ENCODE results near the gene EHD2.
"Not testable (repeated sequence)": the region's sequence is repeated elsewhere in the genome, so short reads cannot be mapped to it uniquely, and the experiment has no call there.

Gene EHD2

DNA sequence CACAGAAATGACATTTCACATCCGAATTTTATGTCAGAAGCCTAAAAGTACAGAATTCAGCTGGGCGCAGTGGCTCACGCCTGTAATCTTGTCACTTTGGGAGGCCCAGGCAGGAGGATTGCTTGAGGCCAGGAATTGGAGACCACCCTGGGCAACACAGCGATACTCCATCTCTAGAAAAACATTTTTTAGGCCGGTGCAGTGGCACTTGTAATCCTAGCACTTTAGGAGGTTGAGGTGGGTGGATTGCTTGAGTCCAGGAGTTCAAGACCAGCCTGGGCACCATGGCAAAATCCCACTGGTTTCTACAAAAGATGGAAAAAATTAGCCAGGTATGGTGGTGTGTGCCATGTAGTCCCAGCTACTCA, 47.4 kb downstream of the EHD2 start:
- intact Hi-C loops (cut with DNase I) = no loop called here
- DNase-seq = no peak

DNA sequence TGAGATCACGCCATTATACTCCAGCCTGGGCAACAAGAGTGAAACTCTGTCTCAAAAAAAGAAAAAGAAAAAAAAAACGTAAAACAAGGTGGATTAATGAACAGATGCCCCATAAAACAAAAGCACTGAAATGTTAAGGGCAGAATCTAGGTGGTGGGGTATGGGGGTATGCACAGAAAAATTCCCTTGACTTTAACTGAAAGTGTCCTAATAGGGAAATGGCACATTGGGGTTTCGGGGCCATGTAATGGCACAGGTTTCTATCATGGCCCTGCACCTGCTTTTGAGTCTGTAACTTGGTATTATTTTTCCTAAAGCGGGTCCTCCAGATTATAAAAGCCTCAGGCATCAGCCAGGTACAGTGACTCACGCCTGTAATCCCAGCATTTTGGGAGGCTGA, 48.3 kb downstream of the EHD2 start:
- intact Hi-C loops (cut with DNase I) = no loop called here
- no peak for DNase-seq

GRCh38 chr19:47762151-47762550, 48.9 kb downstream of the EHD2 start:
- DNase-seq = no peak

DNA sequence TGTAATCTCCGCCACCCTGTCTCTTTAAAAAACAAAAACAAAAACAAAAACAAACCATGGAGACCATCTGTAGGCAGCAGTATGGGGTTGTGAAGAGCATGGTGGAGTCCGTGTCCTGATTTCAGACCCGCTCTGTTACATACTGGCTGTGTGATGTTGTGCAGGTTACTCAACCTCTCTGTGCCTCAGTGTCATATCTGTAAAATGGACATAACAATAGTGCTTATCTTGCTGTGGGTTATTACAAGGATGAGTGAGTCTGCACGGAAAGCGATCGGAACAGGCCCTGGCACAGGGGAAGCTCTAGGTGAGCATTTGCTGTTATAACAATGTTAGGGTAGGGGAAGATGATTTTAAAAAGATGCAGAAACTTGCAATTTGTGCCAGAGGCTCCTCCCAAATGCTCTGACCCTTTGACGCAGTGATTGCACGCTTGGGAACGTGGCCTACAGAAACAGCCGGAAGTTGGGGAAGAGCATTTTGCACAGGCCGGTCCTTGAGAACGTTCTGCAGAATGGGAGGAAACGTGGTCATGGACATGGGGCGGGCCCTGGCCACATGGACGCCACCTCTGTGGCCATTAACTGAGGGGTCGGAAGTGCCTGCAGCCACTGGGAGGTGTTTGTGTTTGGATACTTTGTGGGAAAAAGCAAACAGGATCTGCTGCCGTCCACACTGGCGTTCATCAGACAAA, 49.5 kb downstream of the EHD2 start:
- intact Hi-C loops (cut with DNase I) = no loop called here
- DNase-seq = no peak

More at GRCh38 chr19:47762151-47762550, 48.9 kb downstream of the EHD2 start:
- intact Hi-C loops (cut with DNase I) = no loop called here

DNA sequence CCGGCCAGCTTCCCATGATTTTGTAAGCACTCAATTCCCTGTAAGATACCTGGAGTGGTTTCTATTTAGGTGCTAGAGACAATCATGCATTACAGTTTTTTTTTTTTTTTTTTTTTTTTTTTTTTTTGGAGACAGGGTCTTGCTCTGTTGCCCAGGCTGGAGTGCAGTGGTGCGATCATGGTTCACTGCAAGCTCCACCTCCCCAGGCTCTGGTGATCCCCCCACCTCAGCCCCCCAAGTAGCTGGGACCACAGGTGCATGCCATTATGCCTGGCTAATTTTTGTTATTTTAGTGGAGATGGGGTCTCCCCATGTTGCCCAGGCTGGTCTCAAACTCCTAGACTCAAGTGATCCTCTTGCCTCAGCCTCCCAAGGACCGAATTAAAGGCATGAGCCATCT, 51.5 kb downstream of the EHD2 start:
- intact Hi-C loops (cut with DNase I); DNase-seq: not testable (repeated sequence)

GRCh38 chr19:47765523-47766358, 52.5 kb downstream of the EHD2 start:
- intact Hi-C loops (cut with DNase I) = no loop called here
- DNase-seq = peak in 41 of 42 donors; percentile 58 to 92 (median 78)

- intact Hi-C loops (cut with DNase I) = no loop called here
These were observed 53.1 kb downstream of the EHD2 start for GRCh38 chr19:47766359-47766620.

DNA sequence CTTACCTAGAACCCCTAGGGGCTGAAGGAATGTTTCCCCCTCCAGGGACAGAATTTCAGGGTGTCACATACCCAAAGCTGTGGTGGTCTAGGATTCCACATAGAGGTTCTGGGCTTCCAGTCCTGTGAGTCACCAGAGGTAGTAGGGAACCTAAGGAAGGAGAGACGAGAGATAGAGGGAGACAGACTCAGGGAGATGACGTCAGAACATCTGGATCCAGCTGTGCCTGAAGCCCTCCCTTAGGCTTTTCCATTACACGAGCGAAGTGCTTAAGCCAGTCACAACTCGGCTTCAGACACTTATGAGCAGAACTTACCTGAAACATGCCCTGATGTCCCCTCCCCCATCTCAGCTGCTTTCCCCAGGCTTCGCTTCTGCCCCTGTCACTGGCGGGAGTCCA, 53.4 kb downstream of the EHD2 start:
- intact Hi-C loops (cut with DNase I) = no loop called here

More at GRCh38 chr19:47766359-47766620, 53.1 kb downstream of the EHD2 start:
- no peak for DNase-seq

DNA sequence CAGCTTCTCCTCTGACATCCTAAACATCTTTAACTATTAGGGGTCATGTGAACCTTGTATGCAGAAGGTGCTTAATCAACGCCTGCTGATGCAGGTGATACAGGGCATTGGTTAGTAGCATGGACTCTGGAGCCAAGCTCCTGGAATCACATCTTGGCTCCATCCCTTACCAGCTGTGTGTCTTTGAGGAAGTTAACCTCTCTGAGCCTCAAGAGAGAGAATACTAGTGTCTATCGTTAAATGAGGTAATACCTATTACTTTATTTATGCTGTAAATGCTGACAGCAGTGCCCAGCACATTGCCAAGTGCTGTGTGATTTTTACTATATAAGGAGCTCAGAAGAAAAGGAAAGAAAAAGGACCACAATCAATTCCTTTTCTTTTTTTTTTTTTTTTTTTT, 54.1 kb downstream of the EHD2 start:
- intact Hi-C loops (cut with DNase I) = no loop called here

More for the DNA sequence above, 53.4 kb downstream of the EHD2 start:
- no peak for DNase-seq

DNA sequence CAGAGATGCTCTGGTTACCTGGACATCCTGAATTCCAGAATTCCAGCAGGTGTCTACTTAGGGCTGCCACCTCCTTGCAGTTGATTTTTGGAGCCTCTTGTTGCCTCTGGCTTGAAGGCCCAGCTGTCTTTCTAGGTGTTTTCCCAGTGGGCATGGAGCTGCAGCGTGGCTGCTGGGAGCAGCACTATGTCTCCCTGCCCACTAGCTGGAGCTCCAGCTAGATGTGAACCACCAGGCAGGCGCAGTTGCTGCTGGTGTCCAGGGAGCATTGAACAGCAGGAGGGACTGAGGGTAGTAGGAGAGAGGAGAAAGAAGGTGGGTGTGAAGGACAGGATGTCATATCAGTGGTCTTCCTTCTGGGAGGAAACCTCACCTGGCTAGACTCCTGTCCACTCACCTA, 55.4 kb downstream of the EHD2 start:
- DNase-seq = no peak
- intact Hi-C loops (cut with DNase I) = no loop called here

More for the DNA sequence above, 54.1 kb downstream of the EHD2 start:
- DNase-seq = no peak

- DNase-seq = no peak
These were observed 56.3 kb downstream of the EHD2 start for GRCh38 chr19:47769534-47769933.

DNA sequence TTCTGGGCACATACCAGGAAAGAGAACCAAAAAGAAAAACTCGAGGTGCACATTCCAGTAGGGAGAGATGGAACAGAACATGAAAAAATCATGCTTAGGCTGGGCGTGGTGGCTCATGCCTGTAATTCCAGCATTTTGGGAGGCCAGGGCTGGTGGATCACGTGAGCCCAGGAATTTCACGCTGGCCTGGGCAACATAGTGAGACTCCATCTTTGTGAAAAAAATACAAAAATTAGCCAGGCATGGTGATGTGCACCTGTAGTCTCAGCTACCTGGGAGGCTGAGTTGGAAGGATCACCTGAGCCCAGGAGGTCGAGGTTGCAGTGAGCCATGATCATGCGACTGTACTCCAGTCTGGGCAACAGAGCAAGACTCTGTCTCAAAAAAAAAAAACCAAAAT, 58.1 kb downstream of the EHD2 start:
- DNase-seq; intact Hi-C loops (cut with DNase I): not testable (repeated sequence)

More at GRCh38 chr19:47769534-47769933, 56.3 kb downstream of the EHD2 start:
- intact Hi-C loops (cut with DNase I) = no loop called here

DNA sequence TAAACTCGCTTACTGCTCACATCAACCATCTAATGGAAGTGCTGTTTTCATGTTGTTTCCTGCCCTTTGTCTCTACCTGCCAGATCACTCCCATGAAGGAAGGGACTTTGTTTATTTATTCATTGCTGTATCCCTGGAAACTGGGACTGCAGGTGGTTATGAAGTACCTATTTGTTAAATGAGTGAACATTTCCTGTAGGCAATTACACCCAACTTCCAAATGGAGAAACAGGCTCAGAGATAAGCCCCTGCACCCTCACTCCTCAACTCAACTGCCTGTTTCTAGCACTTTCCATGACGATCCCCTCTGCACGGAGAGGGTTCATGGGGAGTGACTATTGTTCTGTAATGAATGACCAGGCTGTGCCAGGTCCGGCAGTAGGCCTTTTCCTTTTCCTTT, 63.3 kb downstream of the EHD2 start:
- intact Hi-C loops (cut with DNase I) = no loop called here
- peak in 4 of 42 donors; percentile 38 to 58 (median 44) for DNase-seq

- intact Hi-C loops (cut with DNase I); DNase-seq: not testable (repeated sequence)
These were observed 64.2 kb downstream of the EHD2 start for GRCh38 chr19:47777245-47778048.

- peak; percentile 58 to 94 (median 86) for DNase-seq
- intact Hi-C loops (cut with DNase I) = no loop called here
These were observed 65.1 kb downstream of the EHD2 start, which contains the start of gene SELENOW for GRCh38 chr19:47778049-47778953. Gene SELENOW, plus strand, starts transcription at chr19:47778703. Its CDS starts 83 bp downstream, at chr19:47778786.

DNA sequence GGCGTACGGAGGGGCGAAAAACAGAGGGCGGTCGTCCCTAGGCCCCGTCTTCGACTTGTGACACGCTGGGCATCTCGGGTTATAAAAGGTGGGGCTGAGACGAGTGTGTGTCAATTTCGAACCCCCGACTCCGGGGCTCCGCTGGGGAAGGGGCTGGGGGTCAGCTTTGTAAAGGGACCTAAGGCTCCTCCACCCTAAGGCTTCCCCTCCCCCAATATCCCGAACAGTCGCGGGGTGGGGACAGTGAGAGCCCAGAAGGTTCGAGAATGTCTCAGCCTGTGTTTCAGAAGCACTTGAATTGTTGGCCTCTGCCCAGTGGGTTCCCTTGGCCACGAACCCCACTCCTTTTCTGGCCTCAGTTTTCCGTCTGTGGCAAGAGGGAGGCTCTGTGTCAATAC, 65.7 kb downstream of the EHD2 start:
- intact Hi-C loops (cut with DNase I) = no loop called here
- peak in 41 of 42 donors; percentile 24 to 86 (median 60) for DNase-seq

GRCh38 chr19:47779524-47780214, 66.4 kb downstream of the EHD2 start:
- intact Hi-C loops (cut with DNase I) = no loop called here
- DNase-seq = peak; percentile 50 to 91 (median 79)

DNA sequence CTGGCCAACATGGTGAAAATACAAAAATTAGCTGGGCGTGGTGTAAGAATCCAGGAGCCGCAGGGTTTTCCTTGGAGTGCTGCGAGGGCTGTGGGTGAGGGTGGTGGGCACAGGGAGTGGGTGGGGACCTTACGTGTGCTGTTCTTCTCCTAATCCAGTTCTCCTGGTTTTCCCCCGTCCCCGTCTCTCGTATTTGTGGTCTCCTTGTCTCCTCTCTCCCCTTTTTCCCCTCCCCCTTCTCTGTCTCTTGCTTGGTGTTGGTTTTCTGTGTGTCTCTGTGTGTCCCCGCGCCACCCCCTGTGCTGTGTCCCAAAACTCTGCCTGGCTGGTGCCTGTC, 67.0 kb downstream of the EHD2 start:
- DNase-seq = no peak
- intact Hi-C loops (cut with DNase I) = no loop called here
